Endothelial cell of umbilical vein (primary cell): ENCODE measurements around the gene RIC8A. TPM values are rescaled to one million over a fixed set of nuclear protein-coding genes. Genes with fewer than 3 reads are reported as not detected.

Experiments
- BruUV-seq: library from RNA; stranded (reverse); fragments of 400-500 nt; replicated peaks from 2 replicates; lab custom pipeline; 2021; lab: Mats Ljungman, UMichigan
- CTCF ChIA-PET: fragments of 300-600, 350-600 bp; sonication (Branson Sonifier 250); formaldehyde crosslinking; loops from one replicate; lab custom pipeline; 2021; ENCODE audit warnings: antibody characterized with exemption, inconsistent platforms; lab: Charles Lee
- POLR2A ChIA-PET: fragments of 300-600, 350-600 bp; sonication (Branson Sonifier 250); formaldehyde crosslinking; loops from one replicate; lab custom pipeline; 2021; ENCODE audit warnings: antibody characterized with exemption, inconsistent platforms; lab: Charles Lee
- DNase-seq: peaks from one replicate; pipeline ENCODE4 v3.0.0-alpha.2; 2011; ENCODE audit warnings: low read depth, low spot score
- FAIRE-seq: peaks from 2 replicates; lab custom pipeline; 2011; peaks lifted over from hg19 to GRCh38; lab: Jason Lieb, UNC
- H2AFZ ChIP-seq: 2 replicates; pipeline ENCODE4 v1.6.0; 2012; ENCODE audit warnings: low read depth, low read length, control low read depth, inconsistent platforms
- H3K27ac ChIP-seq: 2 replicates; pipeline ENCODE4 v1.5.1; 2011; ENCODE audit warnings: low read depth, mild to moderate bottlenecking, control low read depth, low read length, moderate library complexity; ENCODE audit not compliant: insufficient read depth
- H3K27me3 ChIP-seq, 2 experiments: 2 replicates each; pipeline versions ENCODE4 v1.6.0 to v1.6.1; 2011; ENCODE audit warnings: low read length in 2 of 2, mixed read lengths in 1 of 2; ENCODE audit not compliant: control insufficient read depth in 2 of 2, insufficient read depth in 2 of 2
- H3K36me3 ChIP-seq, 2 experiments: 2 replicates in 1 of 2; 3 replicates in 1 of 2; pipeline ENCODE4 v1.5.1; 2011; ENCODE audit warnings: low read length in 2 of 2, mild to moderate bottlenecking in 1 of 2, moderate library complexity in 1 of 2; ENCODE audit not compliant: control insufficient read depth in 2 of 2, insufficient read depth in 2 of 2; ENCODE audit errors: extremely low read depth in 1 of 2
- H3K4me1 ChIP-seq: 3 replicates; pipeline ENCODE4 v1.5.1; 2011; ENCODE audit warnings: mild to moderate bottlenecking, low read length; ENCODE audit not compliant: control insufficient read depth, insufficient read depth; ENCODE audit errors: extremely low read depth
- H3K4me2 ChIP-seq: 2 replicates; pipeline ENCODE4 v1.6.1; 2011; ENCODE audit warnings: low read length, control low read depth, mixed read lengths; ENCODE audit not compliant: insufficient read depth
- H3K4me3 ChIP-seq, 3 experiments: fragments of 200-600 bp in 1 of 3; sonication (generic), shearing (Covaris generic) in 1 of 3; replicated peaks in 1 of 3; 2 replicates each; pipeline ENCODE4 v1.5.1; 2011 to 2016; ENCODE audit warnings: control low read depth in 3 of 3, low read length in 3 of 3, mild to moderate bottlenecking in 2 of 3, inconsistent platforms in 1 of 3, low read depth in 1 of 3, moderate library complexity in 1 of 3; ENCODE audit not compliant: insufficient read depth in 1 of 3
- H3K79me2 ChIP-seq: 2 replicates; pipeline ENCODE4 v1.6.0; 2012; ENCODE audit warnings: low read length, inconsistent platforms; ENCODE audit not compliant: control insufficient read depth, insufficient read depth
- H3K9ac ChIP-seq: replicated peaks from 2 replicates; pipeline ENCODE3; 2011; ENCODE audit warnings: low read length, control low read depth; ENCODE audit not compliant: insufficient read depth; ENCODE audit errors: extremely low read depth
- H3K9me1 ChIP-seq: replicated peaks from 3 replicates; pipeline ENCODE4 v1.6.0; 2011; ENCODE audit warnings: mild to moderate bottlenecking, low read length; ENCODE audit not compliant: control insufficient read depth, insufficient read depth; ENCODE audit errors: extremely low read depth
- H3K9me3 ChIP-seq: replicated peaks from 2 replicates; pipeline ENCODE4 v1.5.1; 2012; ENCODE audit warnings: low read length, inconsistent platforms; ENCODE audit not compliant: control insufficient read depth, insufficient read depth
- H4K20me1 ChIP-seq: replicated peaks from 2 replicates; pipeline ENCODE3; 2011; ENCODE audit warnings: mild to moderate bottlenecking, low read length; ENCODE audit not compliant: control insufficient read depth, insufficient read depth; ENCODE audit errors: extremely low read depth
- CTCF ChIP-seq, 2 donors: IDR thresholded peaks; 1 replicate in 1 of 2; 2 replicates in 1 of 2; pipeline ENCODE4 v1.5.1; 2011; ENCODE audit warnings: low read length in 2 of 2, mild to moderate bottlenecking in 2 of 2, moderate library complexity in 2 of 2, control low read depth in 1 of 2, inconsistent platforms in 1 of 2, low read depth in 1 of 2; ENCODE audit not compliant: insufficient read depth in 1 of 2; ENCODE audit errors: extremely low read depth in 1 of 2
- EZH2 ChIP-seq: IDR thresholded peaks from 2 replicates; pipeline ENCODE4 v1.6.1; 2012; ENCODE audit warnings: borderline replicate concordance, low read depth, mild to moderate bottlenecking, moderate library complexity, low read length, inconsistent platforms; ENCODE audit not compliant: severe bottlenecking
- GATA2 ChIP-seq: IDR thresholded peaks from 2 replicates; pipeline ENCODE4 v1.7.0; 2011; ENCODE audit warnings: low read depth, mild to moderate bottlenecking, moderate library complexity, mixed read lengths, low read length; ENCODE audit not compliant: insufficient read length, insufficient read depth
- JUN ChIP-seq: IDR thresholded peaks from 2 replicates; pipeline ENCODE4 v1.6.1; 2011; ENCODE audit warnings: borderline replicate concordance, low read depth; ENCODE audit not compliant: insufficient read length, insufficient read depth
- POLR2A ChIP-seq: IDR thresholded peaks from 2 replicates; pipeline ENCODE4 v1.6.1; 2012; ENCODE audit warnings: low read depth, mild to moderate bottlenecking, control low read depth, low read length
- POLR2AphosphoS5 ChIP-seq: IDR thresholded peaks from 2 replicates; pipeline ENCODE4 v1.6.1; 2012; ENCODE audit warnings: low read depth, mild to moderate bottlenecking, control low read depth, low read length, moderate library complexity; ENCODE audit not compliant: insufficient read depth
- dilution Hi-C: fragments of 300-500 bp; cut with MboI; formaldehyde crosslinking; loops from one replicate; pipeline ENCODE4 v1.15.0; 2019; ENCODE audit warnings: low sequenced_read_pairs; ENCODE audit not compliant: extremely low pct_ligation_motif_present
- intact Hi-C: fragments of 100-400 bp; cut with micrococcal nuclease; formaldehyde crosslinking; loops from one replicate; pipeline ENCODE4 v1.10.0; 2022
- polyA plus RNA-seq, 4 experiments: library from polyadenylated mRNA; depleted of rRNA in 3 of 4; stranded (reverse) in 3 of 4; unstranded in 1 of 4; fragments of >200 nt; gene quantifications; 2 replicates each; pipeline versions ENCODE4 v1.2.1 to v1.2.3, GENCODE V29; 2011 to 2012; ENCODE audit warnings: missing spikeins in 1 of 4
- total RNA-seq: library from RNA; stranded (reverse); gene quantifications from 2 replicates; pipeline ENCODE4 v1.2.3, GENCODE V29; 2021

The RIC8A gene
- total and polyA plus RNA-seq, 2 donors (not counting 3 experiments of a cell fraction or from before 2014, with no cell fraction given): 112 to 143 TPM

- DNase-seq (no peak), FAIRE-seq (no peak)
- intact Hi-C loops (loop anchor here (5.0 kb wide), 2 partner anchors 103 to 153 kb away; partner anchors contain the start of gene IFITM2), dilution Hi-C loops (no loop called here)
- H4K20me1 ChIP-seq: no peaks in the 10 kb centered on the region
- H3K4me3 ChIP-seq: no peak overlapping the region
- CTCF ChIA-PET: interaction anchor here (0.6 kb wide), 1 partner anchor 9 kb away, joined by 3 read pairs; no protein-coding TSS in a partner anchor
- H3K9me3 ChIP-seq: no peaks in the 10 kb centered on the region
- H3K27me3 ChIP-seq: no peaks in the 10 kb centered on the region
- TF ChIP-seq POLR2AphosphoS5: no peak
- TF ChIP-seq POLR2A: no peak
- TF ChIP-seq EZH2: no peak
- TF ChIP-seq GATA2: no peak
- no peak for TF ChIP-seq CTCF (IDR thresholded peaks at IDR 0.05; ENCODE audit: extremely low read depth in 1 of 2, insufficient read depth in 1 of 2, low read depth in 1 of 2, low read length in 2 of 2)
- no peak for TF ChIP-seq JUN
- peaks cover 30% of the 10 kb centered on the region for H3K79me2 ChIP-seq
- H3K9me1 ChIP-seq: no peaks in the 10 kb centered on the region
- H3K27ac ChIP-seq: no peak overlapping the region
- H3K36me3 ChIP-seq: peaks cover 0 to 18% of the 10 kb centered on the region in 2 experiments
- H3K4me2 ChIP-seq: no peak overlapping the region
- no peak overlapping the region for H2AFZ ChIP-seq
- H3K4me1 ChIP-seq: peaks cover 13% of the 10 kb centered on the region
- POLR2A ChIA-PET: no interaction called here
- no peak overlapping the region for H3K9ac ChIP-seq
- BruUV-seq: no TSS peak
Measured at GRCh38 chr11:204587-205109, 2.9 kb upstream of the RIC8A start.
